Measurements from ENCODE around the gene RAD51B. TPM values are rescaled to one million over a fixed set of nuclear protein-coding genes. Genes with fewer than 3 reads are reported as not detected.

The RAD51B gene
- total RNA-seq, 1 experiment from 2014 or later: 16.7 TPM

- H3K9me3 Mint-ChIP-seq: no peaks in the 10 kb centered on the region
- TF ChIP-seq CTCF (conservative IDR thresholded peaks at IDR 0.05): no peak
- Histone ChIP-seq H3K4ac (ENCODE audit: low read depth, low read length) (no peak overlapping the region), H2BK120ac (ENCODE audit: low read depth, low read length, poor library complexity, severe bottlenecking) (no peak overlapping the region), H3K23ac (ENCODE audit: insufficient read length, low read depth, low read length) (no peak overlapping the region), H2BK12ac (ENCODE audit: insufficient read length, low read depth, low read length) (no peak overlapping the region), H3T11ph (ENCODE audit: low read length) (no peak overlapping the region), H2AK5ac (ENCODE audit: insufficient read length, low read length) (no peak overlapping the region), H4K5ac (ENCODE audit: insufficient read length, low read depth, low read length) (no peak overlapping the region), H3K9ac (ENCODE audit: extremely low read depth, insufficient read length, low read length) (no peak overlapping the region), H3K4me2 (ENCODE audit: insufficient read depth, insufficient read length, low read length) (no peak overlapping the region), H3K9me3 (ENCODE audit: control insufficient read depth, low read depth, low read length) (no peaks in the 10 kb centered on the region), H2AFZ (ENCODE audit: low read length) (no peak overlapping the region), H4K8ac (replicated peaks; ENCODE audit: insufficient read length, low read depth, low read length) (no peak overlapping the region), H3K79me1 (ENCODE audit: insufficient read depth, low read depth, low read length, poor library complexity, severe bottlenecking) (no peaks in the 10 kb centered on the region), H4K20me1 (ENCODE audit: control insufficient read depth, insufficient read depth, insufficient read length) (no peaks in the 10 kb centered on the region), H3K4me1 (ENCODE audit: insufficient read depth, low read length) (peaks cover 5% of the 10 kb centered on the region), H4K91ac (ENCODE audit: insufficient read length, low read depth, low read length) (no peak overlapping the region), H3K23me2 (ENCODE audit: insufficient read length, low read depth, low read length, poor library complexity, severe bottlenecking) (no peaks in the 10 kb centered on the region), H3K14ac (ENCODE audit: insufficient read depth, low read length) (no peak overlapping the region), H3K18ac (ENCODE audit: insufficient read length, low read depth, low read length) (no peak overlapping the region), H2BK5ac (ENCODE audit: insufficient read length, low read length) (no peak overlapping the region), H3K27ac (ENCODE audit: insufficient read length, low read depth, low read length) (no peak overlapping the region), H2BK20ac (ENCODE audit: low read depth, low read length, poor library complexity, severe bottlenecking) (no peak overlapping the region), H2BK15ac (ENCODE audit: low read depth, low read length) (no peak overlapping the region), H3K56ac (ENCODE audit: insufficient read length, low read depth, low read length) (no peak overlapping the region), H3K79me2 (ENCODE audit: insufficient read depth, low read length) (no peaks in the 10 kb centered on the region), H3K27me3 (ENCODE audit: insufficient read depth, low read length) (no peaks in the 10 kb centered on the region)
- no peak for DNase-seq
- H3K27me3 Mint-ChIP-seq (ENCODE audit: low read depth): no peaks in the 10 kb centered on the region
- H3K27ac Mint-ChIP-seq: no peak overlapping the region
- no peaks in the 10 kb centered on the region; a peak in 1 of 7 replicates for H3K36me3 Mint-ChIP-seq (ENCODE audit: insufficient read depth in 1 of 3, low read depth in 3 of 3)
- H3K4me3 Mint-ChIP-seq: no peak overlapping the region
- H3K4me1 Mint-ChIP-seq: peaks cover 25 to 29% of the 10 kb centered on the region in 2 experiments
- no CpG with 5 or more reads among the region's 8 CpGs for WGBS (ENCODE audit: extremely low coverage, insufficient read length, low lambda C conversion rate)
Observed at GRCh38 chr14:68679746-68680467, 860.3 kb downstream of the RAD51B start.
